ENCODE results near the gene MMP7. TPM values are rescaled to one million over a fixed set of nuclear protein-coding genes. Genes with fewer than 3 reads are reported as not detected.

MMP7 gene
- total and polyA plus RNA-seq, 2 of the 4 experiments (the other 2 are of a cell fraction) = not detected

DNA sequence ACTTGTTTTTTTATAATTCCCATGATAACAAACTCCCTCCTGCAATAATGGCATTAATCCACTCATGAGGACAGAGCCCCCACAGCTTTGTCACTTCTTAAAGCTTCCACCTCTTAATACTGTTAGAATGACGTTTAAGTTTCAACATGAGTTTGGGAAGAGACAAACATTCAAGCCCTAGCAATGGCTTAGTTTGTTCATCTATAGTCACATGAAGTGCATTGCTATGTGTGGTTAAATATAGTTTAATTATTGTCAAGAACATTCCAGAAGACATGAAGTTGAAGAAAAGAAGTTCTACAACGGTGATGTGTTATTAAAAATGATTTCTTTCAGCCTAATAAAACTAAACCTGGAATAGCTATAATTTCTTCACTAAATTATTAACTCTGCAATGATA lies 30.6 kb downstream of the MMP7 start:
- H3K27ac ChIP-seq (ENCODE audit: insufficient read depth, low read length) = no peak overlapping the region
- no peak overlapping the region; the same call in 1 of the 2 replicates for H3K23ac ChIP-seq (ENCODE audit: low read depth, low read length)
- no peak overlapping the region for H2BK15ac ChIP-seq (ENCODE audit: low read depth, low read length)
- no peaks in the 10 kb centered on the region for H4K20me1 ChIP-seq (ENCODE audit: insufficient read depth, low read length)
- no peak overlapping the region for H3K4me2 ChIP-seq (ENCODE audit: low read depth, low read length)
- H2BK120ac ChIP-seq (ENCODE audit: low read depth, low read length) = no peak overlapping the region
- peaks cover 3% of the 10 kb centered on the region; the same call in 1 of the 2 replicates for H3K4me1 ChIP-seq (ENCODE audit: control insufficient read depth, insufficient read depth, low read length)
- no peak overlapping the region for H2AK5ac ChIP-seq (ENCODE audit: low read depth, low read length)
- H2AK9ac ChIP-seq (replicated peaks; ENCODE audit: low read depth, low read length, poor library complexity) = no peak overlapping the region
- no peak for TF ChIP-seq RCOR1 (IDR thresholded peaks at IDR 0.05; ENCODE audit: insufficient replicate concordance, low read length)
- TF ChIP-seq, protein P1, sequence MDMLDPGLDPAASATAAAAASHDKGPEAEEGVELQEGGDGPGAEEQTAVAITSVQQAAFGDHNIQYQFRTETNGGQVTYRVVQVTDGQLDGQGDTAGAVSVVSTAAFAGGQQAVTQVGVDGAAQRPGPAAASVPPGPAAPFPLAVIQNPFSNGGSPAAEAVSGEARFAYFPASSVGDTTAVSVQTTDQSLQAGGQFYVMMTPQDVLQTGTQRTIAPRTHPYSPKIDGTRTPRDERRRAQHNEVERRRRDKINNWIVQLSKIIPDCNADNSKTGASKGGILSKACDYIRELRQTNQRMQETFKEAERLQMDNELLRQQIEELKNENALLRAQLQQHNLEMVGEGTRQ (IDR thresholded peaks at IDR 0.05; ENCODE audit: low read depth, low read length) = no peak
- TF ChIP-seq CHD1 (IDR thresholded peaks at IDR 0.05; ENCODE audit: low read depth, low read length) = no peak
- no peak overlapping the region for H4K8ac ChIP-seq (ENCODE audit: low read depth in 2 of 2, low read length in 2 of 2)
- H3K4me3 ChIP-seq (ENCODE audit: insufficient read depth, low read depth, low read length) = no peak overlapping the region
- no peaks in the 10 kb centered on the region for H3K9me3 ChIP-seq (ENCODE audit: control insufficient read depth, insufficient read depth, low read length)
- no peak overlapping the region for H3K56ac ChIP-seq (ENCODE audit: extremely low read depth, insufficient read depth, low read length)
- peak overlapping the region; percentile 16; the same call in 1 of the 2 replicates for H2BK20ac ChIP-seq (ENCODE audit: low read depth, low read length)
- H3K4ac ChIP-seq (ENCODE audit: low read depth, low read length) = no peak overlapping the region
- no peak overlapping the region; the same call in 1 of the 2 replicates for H3K18ac ChIP-seq (ENCODE audit: low read depth, low read length)
- no peak overlapping the region for H2BK5ac ChIP-seq (ENCODE audit: low read depth, low read length, poor library complexity, severe bottlenecking)
- dilution Hi-C loops (cut with HindIII; ENCODE audit: low sequenced_read_pairs, unreplicated experiment) = no loop called here
- DNase-seq = no peak
- intact Hi-C loops (cut with micrococcal nuclease) = loop anchor here (1.0 kb wide), 1 partner anchor 166 kb away; no protein-coding TSS in a partner anchor
- no peak overlapping the region for H2AFZ ChIP-seq (replicated peaks; ENCODE audit: low read length, poor library complexity)
- POLR2A ChIA-PET (ENCODE audit: unreplicated experiment) = no interaction called here
- no peaks in the 10 kb centered on the region for H3K79me1 ChIP-seq (ENCODE audit: low read depth in 1 of 2, low read length in 2 of 2)
- no TSS peak for BruUV-seq (replicated peaks)
- H3K36me3 ChIP-seq (ENCODE audit: control insufficient read depth, insufficient read depth, low read length) = no peaks in the 10 kb centered on the region
- H3K27me3 ChIP-seq (ENCODE audit: control insufficient read depth, insufficient read depth, low read length) = no peaks in the 10 kb centered on the region
- H4K91ac ChIP-seq (ENCODE audit: insufficient read depth, low read depth, low read length) = no peak overlapping the region
- no peak for ATAC-seq (ENCODE audit: low read depth)
- in situ Hi-C loops (cut with MboI; ENCODE audit: low sequenced_read_pairs) = loop anchor here (5.0 to 25.0 kb wide), 3 partner anchors 108 to 1063 kb away; no protein-coding TSS in a partner anchor
- H3K9ac ChIP-seq (ENCODE audit: low read depth, low read length) = no peak overlapping the region
- WGBS, 2 experiments (ENCODE audit: extremely low coverage in 2 of 2, insufficient read length in 1 of 2) = no CpG with 5 or more reads among the region's 2 CpGs
- no peak overlapping the region for H4K5ac ChIP-seq (ENCODE audit: low read depth, low read length)
- no peak overlapping the region; the same call in 1 of the 2 replicates for H3K14ac ChIP-seq (replicated peaks; ENCODE audit: low read depth, low read length)
- CTCF ChIA-PET = interaction anchor here (0.8 kb wide), 1 partner anchor 8 kb away, joined by 3 read pairs; no protein-coding TSS in a partner anchor
- no peaks in the 10 kb centered on the region for H3K9me1 ChIP-seq (ENCODE audit: insufficient read depth, low read length)
